OCI-LY3 (cell line): Measurements from ENCODE around the gene KIFAP3.

Experiments used
- CTCF ChIP-seq: fragments of 200-600, 300-600 bp; sonication (generic); IDR thresholded peaks from 2 replicates; pipeline ENCODE4 v1.5.1; 2014; ENCODE audit warnings: antibody characterized with exemption, low read length, low read depth
- EZH2phosphoT487 ChIP-seq: fragments of 200-600 bp; shearing (Covaris generic); IDR thresholded peaks from 2 replicates; pipeline ENCODE4 v1.6.1; 2018; ENCODE audit warnings: antibody characterized with exemption, mixed run types, low read depth

DNA sequence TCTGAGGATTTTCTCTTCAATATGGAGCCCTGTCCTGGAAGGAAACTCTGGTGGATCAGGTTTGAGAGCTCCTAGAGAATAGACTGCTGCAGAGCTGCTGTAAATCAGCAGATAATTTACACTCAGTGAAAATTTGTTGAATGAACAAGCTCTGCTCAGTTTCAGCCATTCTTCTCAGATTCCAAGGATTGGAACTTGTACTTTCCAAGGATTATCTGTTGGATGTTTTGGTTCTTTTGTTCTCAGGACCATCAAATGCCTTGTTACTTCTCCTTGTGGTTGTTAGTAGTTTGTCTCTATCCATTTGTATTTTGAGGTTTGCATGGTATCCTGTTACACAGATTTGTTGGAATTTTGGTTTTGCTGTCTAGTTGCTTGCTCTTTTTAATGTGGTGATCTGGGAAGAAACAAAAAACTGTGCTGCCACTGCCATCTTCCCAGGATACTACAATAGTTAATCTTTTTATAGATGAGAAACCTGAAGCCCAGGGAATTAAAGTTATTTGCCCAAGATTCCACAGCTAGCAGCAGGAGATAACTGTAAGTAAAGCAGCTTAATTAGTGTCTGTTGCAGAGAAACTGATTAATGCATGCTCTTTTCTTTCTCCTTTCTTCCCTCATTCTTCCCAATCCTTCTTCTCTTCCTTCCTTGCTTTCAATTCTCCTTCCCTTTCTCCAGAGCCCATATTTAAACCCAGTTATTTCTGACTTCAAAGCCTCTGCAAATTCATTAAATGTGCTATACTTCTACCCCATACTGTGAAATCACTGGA, 21.7 kb upstream of the KIFAP3 start:
- no peak for TF ChIP-seq CTCF
- no peak for TF ChIP-seq EZH2phosphoT487
